ENCODE measurements around the gene PEA15.

The PEA15 gene, protein sequence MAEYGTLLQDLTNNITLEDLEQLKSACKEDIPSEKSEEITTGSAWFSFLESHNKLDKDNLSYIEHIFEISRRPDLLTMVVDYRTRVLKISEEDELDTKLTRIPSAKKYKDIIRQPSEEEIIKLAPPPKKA

DNA sequence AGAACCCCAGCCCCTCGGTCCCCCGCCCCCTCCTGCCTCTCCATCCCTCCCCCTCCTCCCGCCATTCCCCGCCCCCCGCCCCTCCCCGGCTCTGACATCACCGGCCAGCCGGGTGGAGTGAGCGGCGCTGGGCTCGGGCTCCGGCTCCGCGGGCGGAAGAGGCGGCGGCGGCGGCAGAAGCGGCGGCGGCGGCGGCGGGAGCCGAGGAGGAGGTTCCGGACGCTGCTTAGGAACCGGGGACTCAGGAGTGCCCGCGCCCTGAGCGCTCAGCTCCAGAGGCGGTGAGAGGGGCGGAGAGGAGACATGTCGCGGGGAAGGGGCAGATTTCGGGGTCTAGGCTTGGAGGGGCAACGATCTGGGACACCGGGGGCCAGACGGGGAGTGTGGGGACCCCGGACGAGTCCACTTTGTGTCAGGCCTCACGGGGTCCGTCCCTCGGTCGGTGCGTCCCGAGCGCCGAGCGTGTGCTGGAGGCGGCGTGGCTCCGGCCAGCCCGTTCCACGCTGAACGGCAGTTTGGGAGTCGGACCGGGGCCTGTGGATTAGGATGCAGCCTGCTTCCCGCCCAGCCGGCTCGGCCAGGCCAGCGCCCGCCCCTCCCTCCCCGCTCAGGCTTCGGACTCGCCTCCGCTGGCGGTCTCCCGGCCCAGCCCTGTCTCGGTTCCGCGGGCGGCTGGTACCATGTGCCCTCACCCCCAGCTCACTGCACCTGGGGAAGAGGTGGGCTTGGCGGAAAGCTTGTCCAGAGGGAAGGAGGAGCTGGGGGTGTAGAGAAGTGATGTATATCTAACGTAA is at the start of gene PEA15:
Gene PEA15 (plus strand): TSS at position 143 of the 794 bp plus-strand sequence. CDS start 6,161 bp downstream, outside the sequence.
- DNase-seq = no peak

DNA sequence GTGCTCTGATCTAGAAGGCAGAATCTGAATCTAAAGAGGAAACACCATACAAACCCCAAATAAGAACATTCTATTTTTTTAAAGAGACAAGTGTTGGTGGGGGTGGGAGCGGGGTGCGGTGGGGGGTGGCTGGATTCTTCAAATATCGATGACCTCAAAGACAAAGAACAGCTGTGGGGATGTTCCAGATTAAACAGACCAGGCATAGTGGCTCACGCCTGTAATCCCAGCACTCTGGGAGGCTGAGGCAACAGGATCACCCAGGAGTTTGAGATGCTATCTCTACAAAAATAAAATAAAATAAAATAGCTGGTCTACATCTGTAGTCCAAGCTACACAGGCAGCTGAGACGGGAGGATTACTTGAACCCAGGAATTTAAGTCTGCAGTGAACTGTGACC is 48.8 kb upstream of the PEA15 start:
- no peak for DNase-seq

DNA sequence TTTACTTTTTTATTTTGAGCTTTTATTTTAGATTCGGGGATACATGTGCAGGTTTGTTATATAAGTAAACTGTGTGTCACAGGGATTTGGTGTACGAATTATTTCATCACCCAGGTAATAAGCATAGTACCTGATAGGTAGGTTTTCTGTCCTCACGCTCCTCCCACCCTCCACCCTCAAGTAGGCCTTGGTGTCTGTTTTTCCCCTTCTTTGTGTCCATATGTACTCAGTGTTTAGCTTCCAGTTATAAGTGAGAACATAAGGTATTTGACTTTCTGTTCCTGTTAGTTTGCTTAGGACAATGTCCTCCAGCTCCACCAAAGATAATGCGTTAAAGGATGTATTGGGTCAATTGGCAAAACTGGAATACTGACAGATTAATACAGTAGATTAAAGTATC is 48.0 kb upstream of the PEA15 start:
- no peak for DNase-seq

DNA sequence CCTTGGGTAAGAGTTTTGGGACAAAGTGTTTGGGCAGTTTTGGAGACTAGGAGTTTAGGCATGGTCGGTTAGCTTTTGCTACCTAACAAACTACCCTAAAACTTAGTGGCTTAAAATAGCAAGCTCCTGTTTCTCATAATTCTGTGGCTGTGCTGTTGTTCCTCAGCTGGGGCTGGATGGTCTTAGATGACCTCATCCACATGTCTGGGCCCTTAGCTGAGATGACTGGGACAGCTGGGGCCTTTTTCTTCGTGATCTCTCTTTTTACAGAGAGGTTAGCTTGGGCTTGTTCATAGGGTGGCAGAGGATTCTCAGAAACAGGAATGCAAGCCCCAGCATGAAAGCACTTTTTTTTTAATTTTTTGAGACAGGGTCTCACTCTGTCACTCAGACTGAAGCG is 47.2 kb upstream of the PEA15 start:
- DNase-seq = no peak

DNA sequence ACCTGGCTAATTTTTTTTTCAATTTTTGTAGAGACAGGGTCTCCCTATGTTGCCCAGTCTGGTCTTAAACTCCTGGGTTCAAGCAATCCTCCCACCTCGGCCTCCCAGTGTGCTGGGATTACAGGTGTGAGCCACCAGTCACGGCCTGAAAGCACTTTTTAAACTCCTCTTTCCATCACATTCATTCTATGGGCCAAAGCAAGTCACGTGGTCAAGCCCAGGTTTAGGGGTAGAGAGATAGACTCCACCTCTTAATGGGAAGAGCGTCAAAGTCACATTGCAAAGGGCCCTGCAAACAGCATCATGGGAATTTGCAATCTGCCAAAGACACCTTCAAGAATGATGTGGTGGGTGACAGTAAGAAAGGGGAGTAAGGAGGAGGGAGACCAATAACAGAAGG is 46.6 kb upstream of the PEA15 start:
- no peak for DNase-seq

DNA sequence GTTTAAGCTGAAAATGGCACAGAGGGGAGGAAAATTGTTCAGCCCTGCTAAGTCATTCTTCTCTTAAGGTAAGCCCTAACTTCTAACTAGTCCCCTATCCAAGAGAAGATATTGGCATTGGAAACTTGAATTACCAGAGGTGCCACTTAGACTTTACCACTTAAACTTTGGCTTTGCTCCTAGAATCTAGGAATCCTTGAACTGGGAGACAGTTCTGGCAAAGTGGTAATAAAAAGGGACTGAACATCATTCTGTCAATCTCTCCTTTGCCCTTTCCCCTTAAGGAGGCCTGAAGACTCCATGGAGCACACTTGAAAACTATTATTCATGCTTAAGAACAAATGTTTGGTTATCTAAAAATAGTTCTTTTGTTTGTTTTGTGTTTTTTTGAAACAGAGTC is 45.3 kb upstream of the PEA15 start:
- no peak for DNase-seq

DNA sequence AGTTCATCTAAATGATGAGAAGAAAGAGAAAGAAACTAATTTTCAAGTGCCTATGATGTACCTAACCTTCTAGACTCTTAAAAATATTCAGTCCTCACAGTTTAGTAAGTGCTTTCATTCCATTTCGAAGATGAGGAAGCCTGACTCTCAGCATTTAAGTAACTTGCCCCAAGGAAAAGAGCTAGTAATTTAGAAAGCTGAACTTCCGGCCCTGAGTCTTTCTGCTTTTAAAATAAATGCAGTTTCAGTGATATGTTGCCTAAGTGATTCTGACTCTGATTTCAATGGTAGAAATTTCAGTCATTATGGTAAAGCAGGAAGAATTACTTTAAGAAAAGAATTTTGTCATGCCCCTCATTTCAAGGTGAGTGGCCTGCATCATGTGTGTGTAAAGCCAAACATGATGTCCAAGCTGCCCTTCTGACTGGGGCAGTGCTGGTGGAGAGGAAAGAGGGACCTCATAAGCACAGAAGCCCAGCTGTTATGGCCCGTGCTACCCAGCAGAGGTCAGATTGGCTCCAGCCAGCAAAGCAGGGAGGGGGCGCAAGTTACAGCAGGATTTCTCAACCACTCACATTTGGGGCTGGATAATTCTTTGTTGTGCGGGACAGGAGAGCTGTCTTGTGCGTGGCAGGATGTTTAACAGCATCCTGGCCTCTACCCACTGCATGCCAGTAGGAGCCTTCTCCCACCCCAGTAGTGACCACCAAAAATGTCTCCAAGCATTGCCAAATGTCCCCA is 43.0 kb upstream of the PEA15 start:
- DNase-seq = no peak

DNA sequence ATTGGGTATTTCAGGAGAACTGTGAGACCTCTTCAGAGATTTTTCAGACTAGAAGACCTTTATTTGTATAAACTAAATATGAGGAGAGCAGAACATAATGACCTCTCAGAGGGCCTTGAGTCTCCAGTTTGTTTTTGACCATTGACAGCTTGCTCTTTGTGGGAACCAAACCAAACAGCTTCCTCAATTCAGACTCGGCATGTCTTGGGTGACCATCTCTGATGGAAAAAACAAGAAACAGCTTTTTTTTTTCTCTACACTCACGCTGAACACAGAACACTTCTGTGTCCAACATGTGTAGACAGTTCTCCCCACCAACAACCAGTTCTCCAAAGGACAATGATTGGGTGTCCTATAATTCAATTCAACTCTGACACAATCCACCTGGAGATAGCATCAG is 42.3 kb upstream of the PEA15 start:
- no peak for DNase-seq

DNA sequence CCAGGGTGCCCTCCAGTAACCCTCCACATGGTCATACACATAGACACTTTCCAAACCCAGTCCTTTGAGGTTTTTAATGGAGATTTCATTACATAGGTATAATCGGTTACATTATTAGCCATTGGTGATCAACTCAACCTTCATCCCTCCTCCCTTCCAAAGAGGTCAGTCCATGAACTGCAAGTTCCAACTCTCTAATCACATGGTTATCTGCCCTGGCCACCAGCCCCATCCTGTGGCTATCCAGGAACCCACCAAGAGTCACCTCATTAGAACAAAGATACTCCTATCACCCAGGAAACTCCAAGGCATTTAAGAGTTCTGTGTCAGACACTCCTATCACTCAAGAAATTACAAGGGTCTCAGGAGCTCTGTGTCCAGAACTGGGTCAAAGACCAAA is 41.6 kb upstream of the PEA15 start:
- DNase-seq = no peak

DNA sequence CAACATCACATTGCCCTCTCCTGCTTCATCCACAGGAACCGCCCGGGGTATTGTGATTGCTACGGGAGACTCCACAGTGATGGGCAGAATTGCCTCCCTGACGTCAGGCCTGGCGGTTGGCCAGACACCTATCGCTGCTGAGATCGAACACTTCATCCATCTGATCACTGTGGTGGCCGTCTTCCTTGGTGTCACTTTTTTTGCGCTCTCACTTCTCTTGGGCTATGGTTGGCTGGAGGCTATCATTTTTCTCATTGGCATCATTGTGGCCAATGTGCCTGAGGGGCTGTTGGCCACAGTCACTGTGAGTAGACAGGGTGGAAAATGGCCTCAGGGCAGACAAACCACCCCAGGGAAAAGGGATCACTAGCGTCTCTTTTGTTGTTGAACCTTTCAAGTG is 41.1 kb upstream of the PEA15 start:
- no peak for DNase-seq

DNA sequence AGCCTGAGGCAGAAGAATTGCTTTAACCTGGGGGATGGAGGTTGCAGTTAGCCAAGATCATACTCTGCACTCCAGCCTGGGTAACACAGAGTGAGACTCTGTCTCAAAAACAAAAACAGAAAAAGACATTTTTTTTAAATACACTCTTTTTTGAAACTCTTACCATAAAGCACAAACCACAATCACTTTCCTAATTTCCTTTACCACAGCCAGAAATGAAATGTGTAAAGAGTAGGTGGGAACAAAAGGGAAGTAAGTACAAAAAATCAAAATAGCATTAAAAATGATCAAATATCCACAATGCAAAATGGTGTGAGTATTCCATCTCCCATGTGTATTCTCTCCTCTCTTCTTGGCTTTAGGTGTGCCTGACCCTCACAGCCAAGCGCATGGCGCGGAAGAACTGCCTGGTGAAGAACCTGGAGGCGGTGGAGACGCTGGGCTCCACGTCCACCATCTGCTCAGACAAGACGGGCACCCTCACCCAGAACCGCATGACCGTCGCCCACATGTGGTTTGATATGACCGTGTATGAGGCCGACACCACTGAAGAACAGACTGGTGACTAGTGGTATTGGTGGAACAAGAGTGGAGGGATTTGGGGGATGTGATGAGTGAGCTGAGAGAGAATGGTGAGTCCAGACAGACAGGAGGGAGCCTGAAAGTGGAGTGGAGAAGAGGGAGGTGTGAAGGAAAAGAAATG is 38.9 kb upstream of the PEA15 start:
- DNase-seq = no peak

DNA sequence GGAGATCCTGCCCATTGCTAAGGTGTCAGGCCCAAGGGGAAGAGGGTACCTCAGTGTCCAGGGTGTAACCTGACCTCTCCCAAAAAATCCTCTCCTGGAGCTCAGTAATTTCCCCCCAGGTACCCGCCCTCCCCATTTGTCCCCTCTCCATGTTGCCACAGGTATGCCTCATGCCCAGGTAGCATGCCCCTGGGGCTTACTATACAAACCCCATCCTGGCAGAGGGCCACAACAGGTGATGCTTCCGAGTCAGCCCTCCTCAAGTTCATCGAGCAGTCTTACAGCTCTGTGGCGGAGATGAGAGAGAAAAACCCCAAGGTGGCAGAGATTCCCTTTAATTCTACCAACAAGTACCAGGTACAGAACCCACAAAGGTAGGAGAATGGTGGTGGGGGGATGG is 38.1 kb upstream of the PEA15 start:
- no peak for DNase-seq

DNA sequence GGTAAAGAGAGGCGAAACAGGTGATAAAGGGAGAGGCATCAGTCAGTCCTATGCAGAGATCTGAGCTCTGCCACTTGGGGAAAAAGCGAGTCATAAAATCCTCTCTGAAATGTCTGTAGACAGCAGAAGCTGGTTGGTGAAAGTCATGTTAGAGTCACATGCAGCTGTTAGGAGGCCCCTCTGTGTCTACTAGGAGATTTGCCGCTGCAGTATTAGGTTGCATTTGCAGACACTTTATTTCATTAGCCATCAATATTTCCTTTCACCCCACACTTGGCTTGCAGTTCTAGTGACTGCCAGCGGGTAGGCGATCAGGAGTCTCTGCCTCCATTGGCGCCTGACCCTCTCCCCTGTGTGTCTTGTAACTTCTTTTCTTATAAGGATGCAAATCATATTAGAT is 37.6 kb upstream of the PEA15 start:
- DNase-seq = no peak

DNA sequence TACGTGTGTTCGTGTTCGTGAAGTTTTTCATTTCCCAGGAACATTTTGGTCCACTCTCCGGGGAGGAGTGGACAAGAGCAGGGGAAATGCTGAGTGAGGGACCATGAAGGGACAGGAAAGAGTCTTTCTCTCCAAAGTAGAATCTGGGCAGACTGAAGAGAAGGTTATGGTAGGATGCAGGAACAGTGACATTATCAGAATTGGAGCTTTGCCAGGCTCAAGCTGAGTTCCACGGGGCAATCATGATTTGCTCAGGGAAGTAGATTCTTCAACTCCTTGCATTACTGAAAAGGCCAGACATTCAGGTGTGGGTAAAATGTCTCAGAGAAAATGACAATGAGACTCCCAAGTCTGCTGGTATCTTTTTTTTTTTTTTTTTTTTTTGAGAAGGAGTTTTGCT is 37.2 kb upstream of the PEA15 start:
- DNase-seq = no peak

DNA sequence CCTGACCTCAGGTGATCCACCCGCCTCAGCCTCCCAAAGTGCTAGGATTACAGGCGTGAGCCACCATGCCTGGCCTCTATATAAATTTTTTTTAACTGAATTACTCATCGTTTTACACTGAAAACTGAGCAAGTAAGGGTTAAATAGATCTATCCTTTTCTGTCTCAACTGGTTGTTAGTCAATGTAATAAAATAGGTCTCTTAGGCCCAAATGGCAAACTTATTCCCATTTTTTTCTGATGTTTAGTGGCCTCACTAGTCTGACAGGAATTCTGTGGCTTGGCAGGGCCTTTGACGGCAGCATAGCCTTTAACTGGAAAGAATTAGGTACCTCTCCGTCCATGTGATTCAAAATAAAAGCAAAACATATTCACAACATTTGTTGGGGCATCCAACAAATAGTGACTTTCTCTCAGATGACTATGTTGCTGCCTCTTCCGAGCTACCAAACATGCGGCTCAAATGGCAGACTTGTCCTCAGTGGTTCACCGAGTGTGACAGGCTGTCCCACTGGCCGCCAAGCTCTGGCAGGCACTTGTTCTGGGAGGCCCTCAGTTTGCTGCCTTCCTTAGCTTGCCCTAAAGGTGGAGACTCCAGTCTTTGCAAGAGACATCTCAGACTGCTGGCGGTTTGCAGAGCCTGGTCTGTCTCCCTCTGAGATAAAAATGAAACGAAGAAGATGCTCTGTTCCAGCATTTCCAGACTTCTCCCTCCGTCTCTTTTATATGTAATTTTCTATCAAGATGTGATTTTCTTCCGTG is 36.4 kb upstream of the PEA15 start:
- DNase-seq = no peak

DNA sequence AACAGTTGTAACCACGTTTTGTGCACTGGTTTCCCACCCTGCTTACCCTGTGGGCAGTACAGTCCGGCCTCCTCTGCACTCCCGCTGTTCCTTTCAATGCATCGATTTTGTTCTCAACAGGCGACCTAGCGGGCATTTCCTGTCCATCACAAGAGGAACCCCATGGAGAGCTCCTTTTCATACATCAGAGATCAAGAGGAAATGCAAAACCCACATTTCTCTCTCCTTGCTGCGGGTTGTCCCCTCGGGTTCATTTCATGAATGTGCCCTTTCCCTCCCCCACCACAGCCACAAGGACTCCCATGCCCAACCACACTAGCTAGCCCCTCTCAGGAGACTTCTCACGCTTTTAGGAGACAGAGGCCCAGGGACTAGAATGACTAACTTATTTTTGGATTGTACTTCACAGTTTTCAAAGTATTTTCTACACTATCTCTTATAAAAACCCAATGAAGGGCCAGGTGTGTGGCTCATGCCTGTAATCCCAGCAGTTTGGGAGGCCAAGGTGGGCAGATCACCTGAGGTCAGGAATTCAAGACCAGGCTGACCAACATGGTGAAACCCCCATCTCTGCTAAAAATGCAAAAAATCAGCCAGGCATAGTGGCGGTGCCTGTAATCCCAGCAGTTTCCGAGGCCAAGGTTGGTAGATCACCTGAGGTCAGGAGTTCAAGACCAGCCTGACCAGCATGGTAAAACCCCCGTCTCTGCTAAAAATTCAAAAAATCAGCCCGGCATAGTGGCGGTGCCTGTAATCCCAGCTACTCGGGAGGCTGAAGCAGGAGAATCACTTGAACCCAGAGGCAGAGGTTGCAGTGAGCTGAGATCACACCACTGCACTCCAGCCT is 35.4 kb upstream of the PEA15 start:
- DNase-seq = no peak

DNA sequence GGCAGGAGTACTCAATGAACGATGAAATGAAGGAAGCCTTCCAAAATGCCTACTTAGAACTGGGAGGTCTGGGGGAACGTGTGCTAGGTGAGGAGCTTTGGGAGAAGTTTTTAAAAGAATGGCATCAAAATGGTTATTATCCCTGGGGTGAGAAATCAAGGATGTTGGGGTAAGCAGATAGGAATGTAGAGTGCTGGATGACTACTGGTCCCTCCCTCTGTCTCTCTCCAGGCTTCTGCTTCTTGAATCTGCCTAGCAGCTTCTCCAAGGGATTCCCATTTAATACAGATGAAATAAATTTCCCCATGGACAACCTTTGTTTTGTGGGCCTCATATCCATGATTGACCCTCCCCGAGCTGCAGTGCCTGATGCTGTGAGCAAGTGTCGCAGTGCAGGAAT is 33.8 kb upstream of the PEA15 start:
- DNase-seq = no peak

DNA sequence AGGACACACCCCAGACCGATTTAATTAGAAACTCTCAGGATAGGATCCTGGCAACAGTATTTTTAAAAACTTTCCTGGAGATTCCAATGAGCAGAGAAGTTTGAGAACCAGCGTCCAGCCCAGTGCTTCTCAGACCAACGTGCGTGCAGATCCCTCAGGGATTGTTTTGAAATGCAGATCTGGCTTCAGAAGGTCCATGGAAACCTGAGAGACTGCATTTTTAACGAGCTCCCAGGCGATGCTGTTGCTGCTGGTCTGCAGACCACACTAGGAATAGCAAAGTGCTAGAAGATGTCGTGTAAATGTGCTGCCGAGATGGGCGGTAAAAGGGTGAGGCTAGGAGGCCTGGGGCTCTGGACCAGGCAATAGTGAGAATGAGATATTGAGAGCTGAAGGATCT is 33.2 kb upstream of the PEA15 start:
- no peak for DNase-seq

DNA sequence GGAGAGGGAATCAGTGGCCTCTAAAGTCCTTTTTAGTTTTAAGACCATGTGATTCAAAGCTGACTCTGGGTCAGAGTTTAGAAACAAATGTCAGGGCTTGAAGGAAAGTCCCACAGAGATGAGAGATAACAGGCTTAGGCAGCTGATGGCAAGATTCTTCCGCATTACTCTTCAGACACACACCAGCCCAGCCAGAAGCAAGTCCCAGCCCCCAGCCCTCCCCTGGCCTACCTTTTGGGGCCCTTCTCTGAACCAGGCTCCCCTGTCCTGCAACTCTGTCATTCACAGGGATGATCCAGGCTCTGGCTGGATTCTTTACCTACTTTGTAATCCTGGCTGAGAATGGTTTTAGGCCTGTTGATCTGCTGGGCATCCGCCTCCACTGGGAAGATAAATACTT is 28.0 kb upstream of the PEA15 start:
- DNase-seq = no peak

DNA sequence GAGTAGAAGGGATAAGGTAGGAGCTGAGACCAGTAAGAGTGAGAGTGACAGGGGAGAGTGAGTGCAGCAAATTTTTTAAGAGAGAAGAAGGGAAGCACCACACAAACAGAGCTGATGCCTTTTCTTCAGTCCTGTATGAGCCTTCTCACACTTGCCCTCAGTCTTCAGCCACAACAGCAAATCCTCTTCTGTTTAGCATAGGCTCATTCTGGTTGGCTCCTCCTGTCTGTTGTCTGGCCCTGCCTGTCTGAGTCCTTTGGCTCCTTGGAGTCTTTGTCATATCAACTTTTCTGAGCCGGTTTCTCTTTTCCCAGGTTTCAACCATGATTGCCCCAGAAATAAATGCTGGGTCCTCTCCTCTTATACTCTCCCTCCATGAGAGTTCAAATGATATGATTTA is 27.5 kb upstream of the PEA15 start:
- no peak for DNase-seq

DNA sequence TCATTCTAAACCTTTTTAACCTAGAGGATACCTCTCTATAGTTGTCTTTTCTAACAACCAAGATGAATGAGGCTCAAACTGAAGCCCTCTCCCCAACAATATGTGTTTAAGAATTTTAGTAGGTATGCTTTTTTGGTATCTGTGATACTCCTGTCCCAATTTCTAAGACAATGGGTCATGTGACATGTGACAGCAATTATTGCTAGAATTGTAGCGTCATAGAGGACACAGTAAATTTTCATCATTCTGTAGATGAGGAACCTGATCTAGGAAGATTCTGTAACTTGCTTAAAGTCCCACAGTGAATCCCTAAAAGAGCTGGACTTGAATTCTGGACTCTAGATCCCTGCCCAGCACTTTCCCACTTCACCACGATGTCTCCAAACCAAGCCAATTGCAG is 26.5 kb upstream of the PEA15 start:
- no peak for DNase-seq

DNA sequence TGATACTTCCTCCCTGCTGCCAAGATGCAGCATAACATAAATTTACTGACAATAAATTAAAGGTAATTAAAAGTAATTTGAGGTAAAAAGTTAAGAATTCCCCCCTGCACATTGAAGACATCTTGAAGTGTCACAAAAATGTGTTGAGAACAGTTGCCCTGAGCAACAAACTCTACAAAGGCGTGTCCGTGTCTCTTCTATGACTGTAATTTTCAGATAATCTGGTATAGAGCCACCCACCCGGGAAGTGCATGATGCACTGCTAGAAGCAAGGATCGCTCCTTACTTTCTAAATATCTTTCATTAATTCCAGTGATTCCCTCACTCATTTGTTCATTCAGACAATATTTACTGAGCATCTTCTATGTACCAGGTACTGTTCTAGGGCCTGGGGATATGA is 25.8 kb upstream of the PEA15 start:
- no peak for DNase-seq

All from NCI-H524 treated with DMSO at 0.1 percent for 48 hours (cell line).